ENCODE data around the gene PID1.
"Not testable (repeated sequence)": the region's sequence is repeated elsewhere in the genome, so short reads cannot be mapped to it uniquely, and the experiment has no call there.

Gene PID1

GRCh38 chr2:229206548-229206947 lies 64.5 kb downstream of the PID1 start:
- DNase-seq: no peak

GRCh38 chr2:229205704-229206103 lies 65.4 kb downstream of the PID1 start:
- DNase-seq: no peak

- no peak for DNase-seq
These were observed 68.4 kb downstream of the PID1 start for GRCh38 chr2:229202646-229203045.

- DNase-seq: no peak
These were observed 69.6 kb downstream of the PID1 start for GRCh38 chr2:229201521-229201920.

GRCh38 chr2:229199267-229199666 lies 71.8 kb downstream of the PID1 start:
- no peak for DNase-seq

- DNase-seq: no peak
These were observed 74.6 kb downstream of the PID1 start for GRCh38 chr2:229196448-229196847.

- DNase-seq: no peak
These were observed 75.6 kb downstream of the PID1 start for GRCh38 chr2:229195346-229195947.

GRCh38 chr2:229193281-229193680 lies 77.8 kb downstream of the PID1 start:
- no peak for DNase-seq

- no peak for DNase-seq
These were observed 79.7 kb downstream of the PID1 start for GRCh38 chr2:229191413-229191812.

GRCh38 chr2:229187123-229187522 lies 84.0 kb downstream of the PID1 start:
- not testable (repeated sequence) for DNase-seq

- DNase-seq: no peak
These were observed 89.4 kb downstream of the PID1 start for GRCh38 chr2:229181641-229182040.

- DNase-seq: no peak
These were observed 90.4 kb downstream of the PID1 start for GRCh38 chr2:229180658-229181057.

GRCh38 chr2:229179628-229180027 lies 91.5 kb downstream of the PID1 start:
- DNase-seq: no peak

GRCh38 chr2:229178706-229179105 lies 92.4 kb downstream of the PID1 start:
- no peak for DNase-seq

GRCh38 chr2:229178117-229178516 lies 93.0 kb downstream of the PID1 start:
- DNase-seq: no peak

- DNase-seq: no peak
These were observed 95.0 kb downstream of the PID1 start for GRCh38 chr2:229176136-229176535.

GRCh38 chr2:229175497-229175863 lies 95.6 kb downstream of the PID1 start:
- no peak for DNase-seq

- DNase-seq: no peak
These were observed 96.1 kb downstream of the PID1 start for GRCh38 chr2:229174794-229175496.

- no peak for DNase-seq
These were observed 97.2 kb downstream of the PID1 start for GRCh38 chr2:229173825-229174359.

GRCh38 chr2:229170916-229171315 lies 100.2 kb downstream of the PID1 start:
- DNase-seq: no peak

- no peak for DNase-seq
These were observed 100.9 kb downstream of the PID1 start for GRCh38 chr2:229170171-229170570.

- DNase-seq: no peak
These were observed 101.3 kb downstream of the PID1 start for GRCh38 chr2:229169751-229170150.

- no peak for DNase-seq
These were observed 106.4 kb downstream of the PID1 start for GRCh38 chr2:229164545-229165249.

GRCh38 chr2:229163893-229164292 lies 107.2 kb downstream of the PID1 start:
- no peak for DNase-seq

Measured in activated CD4-positive, alpha-beta T cell treated with anti-CD3 and anti-CD28 coated beads, Interleukin-2, amount 50 U/mL, for 1 hour (primary cell).